GM19372 (cell line): ENCODE results near the gene PRAMEF33.
"Not testable (repeated sequence)": the region's sequence is repeated elsewhere in the genome, so short reads cannot be mapped to it uniquely, and the experiment has no call there.

ENCODE experiments used
- ATAC-seq: cut with Tn5 transposase; IDR thresholded peaks from one replicate; pipeline ENCODE4 v1.9.1; 2021; ENCODE audit warnings: mild to moderate bottlenecking, low read depth, moderate library complexity; ENCODE audit not compliant: unreplicated experiment

The PRAMEF33 gene, protein sequence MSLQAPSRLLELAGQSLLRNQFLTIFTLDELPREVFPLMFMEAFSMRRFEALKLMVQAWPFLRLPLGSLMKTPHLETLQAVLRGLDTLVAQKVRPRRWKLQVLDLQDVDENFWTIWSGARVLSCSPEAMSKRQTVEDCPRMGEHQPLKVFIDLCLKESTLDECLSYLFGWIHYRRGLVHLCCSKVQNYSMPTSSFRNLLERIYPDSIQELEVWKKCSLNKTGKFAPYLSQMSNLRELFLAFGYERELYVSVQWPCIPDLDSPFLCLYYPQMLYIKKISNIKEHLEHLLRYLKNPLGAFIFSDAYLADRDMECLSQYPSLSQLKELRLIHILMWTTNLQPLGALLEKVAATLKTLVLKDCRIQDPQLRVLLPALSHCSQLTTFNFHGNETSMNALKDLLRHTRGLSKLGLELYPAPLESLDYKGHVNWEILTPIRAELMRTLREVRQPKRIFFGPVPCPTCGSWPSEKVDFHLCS

DNA sequence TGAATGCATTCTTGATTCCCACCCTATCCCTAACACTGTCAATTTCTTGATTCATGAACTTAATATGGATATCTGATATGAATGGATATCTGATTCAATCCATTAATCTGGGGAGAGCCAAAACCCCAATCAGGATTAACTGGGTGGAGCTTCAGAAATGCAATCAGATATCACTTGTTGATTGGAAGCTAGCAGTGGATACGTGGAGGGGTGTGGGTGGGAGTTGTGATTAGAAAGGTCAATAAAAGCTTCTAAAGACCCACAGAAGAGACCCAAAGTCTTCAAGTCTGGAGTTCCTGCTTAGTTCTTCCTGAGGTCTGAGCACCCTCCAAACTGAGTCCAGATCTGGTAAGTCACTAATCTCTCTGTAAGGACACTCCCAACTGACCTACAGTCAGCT, at the start of gene PRAMEF33:
TSS of gene PRAMEF33 (plus strand) at position 301 of the 400 bp plus-strand sequence. CDS start 2,416 bp downstream, outside the sequence.
- ATAC-seq, result not testable (repeated sequence)

DNA sequence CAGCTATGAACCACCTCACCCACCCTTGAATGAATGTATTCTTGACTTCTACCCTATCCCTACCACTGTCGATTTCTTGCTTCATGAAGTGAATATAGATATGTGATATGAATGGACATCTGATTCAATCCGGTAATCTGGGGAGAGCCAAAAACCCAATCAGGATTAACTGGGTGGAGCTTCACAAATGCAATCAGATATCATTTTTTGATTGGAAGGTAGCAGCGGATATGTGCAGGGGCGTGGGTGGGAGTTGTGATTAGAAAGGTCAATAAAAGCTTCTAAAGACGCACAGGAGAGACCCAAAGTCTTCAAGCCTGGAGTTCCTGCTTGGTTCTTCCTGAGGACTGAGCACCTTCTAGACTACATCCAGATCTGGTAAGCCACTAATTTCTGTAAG, 49.4 kb upstream of the PRAMEF33 start, which contains the start of gene PRAMEF5:
TSS of gene PRAMEF5 (plus strand) at position 301 of the 400 bp plus-strand sequence. CDS start 5,071 bp downstream, outside the sequence.
- ATAC-seq, result not testable (repeated sequence)

GRCh38 chr1:13265124-13265523, 38.2 kb upstream of the PRAMEF33 start:
- not testable (repeated sequence) for ATAC-seq

- not testable (repeated sequence) for ATAC-seq
These were observed 26.3 kb upstream of the PRAMEF33 start for GRCh38 chr1:13277016-13277415.

DNA sequence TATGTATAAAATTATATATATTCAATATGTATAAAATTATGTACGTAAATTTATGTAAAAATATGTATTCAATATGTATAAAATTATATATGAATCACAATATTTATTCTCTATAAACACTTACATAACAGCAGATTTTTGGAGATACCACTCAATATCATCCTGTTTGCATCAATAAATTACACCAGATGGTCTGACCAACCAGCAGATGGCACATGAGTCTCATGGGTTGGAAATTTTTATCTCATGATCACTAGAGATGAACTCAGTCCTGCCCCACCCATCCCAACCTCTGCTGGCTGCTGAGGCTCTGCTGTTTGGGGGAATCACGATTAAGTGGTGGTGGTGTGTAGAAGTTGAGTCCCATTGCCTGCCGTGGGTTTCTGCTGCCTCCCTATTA, 23.7 kb upstream of the PRAMEF33 start:
- ATAC-seq, result not testable (repeated sequence)

GRCh38 chr1:13285037-13285436, 18.3 kb upstream of the PRAMEF33 start, which contains the start of gene PRAMEF8:
Gene PRAMEF8, minus strand, starts transcription at chr1:13285137. Its CDS starts 1,046 bp downstream, at chr1:13284091.
- ATAC-seq, result not testable (repeated sequence)

- not testable (repeated sequence) for ATAC-seq
These were observed 14.3 kb upstream of the PRAMEF33 start for GRCh38 chr1:13289030-13289429.

- ATAC-seq, result not testable (repeated sequence)
These were observed 6.0 kb upstream of the PRAMEF33 start for GRCh38 chr1:13297216-13297931.

DNA sequence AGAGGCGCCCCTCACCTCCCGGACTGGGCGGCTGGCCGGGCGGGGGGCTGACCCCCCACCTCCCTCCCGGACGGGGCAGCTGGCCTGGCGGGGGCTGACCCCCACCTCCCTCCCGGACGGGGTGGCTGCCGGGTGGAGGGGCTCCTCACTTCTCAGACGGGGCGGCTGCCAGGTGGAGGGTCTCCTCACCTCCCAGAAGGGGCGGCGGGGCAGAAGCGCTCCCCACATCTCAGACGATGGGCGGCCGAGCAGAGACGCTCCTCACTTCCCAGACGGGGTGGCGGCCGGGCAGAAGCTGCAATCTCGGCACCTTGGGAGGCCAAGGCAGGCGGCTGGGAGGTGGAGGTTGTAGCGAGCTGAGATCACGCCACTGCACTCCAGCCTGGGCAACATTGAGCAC, 4.6 kb upstream of the PRAMEF33 start:
- not testable (repeated sequence) for ATAC-seq

DNA sequence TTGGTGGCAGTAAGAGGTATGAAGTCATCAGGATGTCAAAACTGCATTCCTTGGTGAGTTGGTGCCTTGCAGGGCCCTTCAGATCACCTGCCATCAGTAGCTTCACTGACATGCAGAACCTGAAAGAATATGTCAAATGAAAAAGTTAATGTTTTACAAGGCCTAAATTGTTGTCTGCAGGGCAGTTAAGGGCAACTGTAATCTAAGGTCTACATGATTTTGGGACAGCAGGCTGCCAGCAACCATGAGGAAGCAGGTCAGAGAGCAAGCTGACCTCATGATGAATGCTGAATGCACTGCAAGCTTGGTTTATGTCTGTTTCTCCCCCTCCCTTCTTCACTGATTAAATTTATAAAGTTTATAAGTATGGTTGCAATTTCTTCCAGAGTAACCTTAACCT, 1.1 kb upstream of the PRAMEF33 start:
- not testable (repeated sequence) for ATAC-seq

DNA sequence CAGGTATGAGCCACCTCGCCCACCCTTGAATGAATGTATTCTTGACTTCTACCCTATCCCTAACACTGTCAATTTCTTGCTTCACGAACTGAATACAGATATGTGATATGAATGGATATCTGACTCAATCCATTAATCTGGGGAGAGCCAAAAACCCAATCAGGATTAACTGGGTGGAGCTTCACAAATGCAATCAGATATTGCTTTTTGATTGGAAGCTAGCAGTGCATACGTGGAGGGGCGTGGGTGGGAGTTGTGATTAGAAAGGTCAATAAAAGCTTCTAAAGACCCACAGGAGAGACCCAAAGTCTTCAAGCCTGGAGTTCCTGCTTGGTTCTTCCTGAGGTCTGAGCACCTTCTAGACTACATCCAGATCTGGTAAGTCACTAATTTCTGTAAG, 11.9 kb downstream of the PRAMEF33 start, which contains the start of gene PRAMEF15:
TSS of gene PRAMEF15 (plus strand) at position 301 of the 400 bp plus-strand sequence. CDS start 2,827 bp downstream, outside the sequence.
- not testable (repeated sequence) for ATAC-seq

DNA sequence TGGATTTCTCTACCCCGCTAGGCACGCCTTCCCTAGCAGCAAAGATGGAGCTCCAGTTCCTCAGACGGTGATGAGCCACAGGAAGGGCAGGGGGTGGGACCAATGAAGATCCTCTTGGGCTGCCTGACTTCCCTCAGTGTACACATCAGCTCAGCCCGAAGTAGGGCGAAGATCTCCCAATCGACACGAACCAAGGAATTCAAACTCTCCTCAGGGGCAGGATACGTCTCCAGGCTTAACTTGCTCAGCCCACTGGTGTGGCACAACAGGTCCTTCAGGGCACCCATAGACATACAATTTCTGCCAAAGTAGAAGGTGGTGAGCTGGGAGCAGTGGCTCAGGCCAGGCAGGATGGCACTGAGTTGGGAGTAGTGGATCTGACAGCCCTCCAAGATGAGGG, 39.2 kb downstream of the PRAMEF33 start:
- not testable (repeated sequence) for ATAC-seq

- not testable (repeated sequence) for ATAC-seq
These were observed 43.7 kb downstream of the PRAMEF33 start, which contains the start of gene PRAMEF14 for GRCh38 chr1:13347034-13347433. Gene PRAMEF14, minus strand, starts transcription at chr1:13347134. Its CDS starts 1,820 bp downstream, at chr1:13345314.

DNA sequence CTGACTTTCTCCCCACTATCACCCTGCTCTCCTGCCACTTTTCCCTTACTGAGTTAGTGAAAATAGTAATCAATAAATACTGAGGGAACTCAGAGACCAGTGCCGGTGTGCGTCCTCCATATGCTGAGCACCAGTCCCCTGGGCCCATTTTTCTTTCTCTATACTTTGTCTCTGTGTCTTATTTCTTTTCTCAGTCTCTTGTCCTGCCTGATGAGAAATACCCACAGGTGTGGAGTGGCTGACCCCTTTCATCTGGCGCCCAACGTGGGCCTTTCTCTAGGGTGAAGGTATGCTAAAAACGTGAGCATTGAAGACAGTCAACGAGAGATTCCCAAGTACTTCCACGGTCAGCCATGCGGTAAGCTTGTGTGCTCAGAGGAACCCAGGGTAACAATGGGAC, 50.1 kb downstream of the PRAMEF33 start:
- ATAC-seq, result not testable (repeated sequence)

DNA sequence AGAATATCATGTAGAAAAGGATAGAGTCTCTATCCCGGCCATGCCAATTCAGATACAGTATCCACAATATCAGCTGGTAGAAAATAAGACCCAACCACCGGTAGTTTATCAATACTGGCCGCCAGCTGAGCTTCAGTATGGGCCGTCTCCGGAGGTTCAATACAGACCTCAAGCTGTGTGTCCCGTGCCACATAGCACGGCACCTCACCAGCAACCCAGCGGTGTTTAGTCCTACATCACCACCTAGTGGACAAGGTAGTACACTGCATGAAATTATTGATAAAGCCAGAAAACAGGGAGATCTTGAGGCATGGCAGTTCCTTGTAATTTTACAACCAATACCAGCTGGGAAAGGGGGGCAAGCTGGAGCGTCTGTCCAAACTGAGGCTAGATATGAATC, 51.1 kb downstream of the PRAMEF33 start:
- ATAC-seq, result not testable (repeated sequence)

DNA sequence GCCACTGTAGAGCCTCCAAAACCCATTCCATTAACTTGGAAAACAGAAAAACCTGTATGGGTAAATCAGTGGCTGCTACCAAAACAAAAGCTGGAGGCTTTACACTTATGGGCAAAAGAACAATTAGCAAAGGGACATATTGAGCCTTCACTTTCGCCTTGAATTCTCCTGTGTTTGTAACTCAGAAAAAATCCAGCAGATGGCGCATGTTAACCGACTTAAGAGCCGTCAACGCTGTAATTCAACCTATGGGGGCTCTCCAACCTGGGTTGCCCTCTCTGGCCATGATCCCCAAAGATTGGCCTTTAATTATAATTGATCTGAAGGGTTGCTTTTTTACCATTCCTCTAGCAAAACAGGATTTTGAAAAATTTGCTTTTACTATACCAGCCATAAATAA, 53.4 kb downstream of the PRAMEF33 start:
- ATAC-seq, result not testable (repeated sequence)
